Measurements from ENCODE around the gene UPK2. TPM values are rescaled to one million over a fixed set of nuclear protein-coding genes. Genes with fewer than 3 reads are reported as not detected.

UPK2 gene
- total RNA-seq, 1 donor from 2014 or later, result 26.8 TPM

- peak overlapping the region; percentile 83 for H3K4me3 Mint-ChIP-seq
- H3K27me3 Mint-ChIP-seq, result no peaks in the 10 kb centered on the region
- H3K27ac Mint-ChIP-seq, result peak overlapping the region; percentile 98
- no peak for DNase-seq (ENCODE audit: extremely low spot score, unreplicated experiment)
- no peak for TF ChIP-seq CTCF (conservative IDR thresholded peaks at IDR 0.05)
- no peaks in the 10 kb centered on the region for H3K9me3 Mint-ChIP-seq
- no peaks in the 10 kb centered on the region for H3K36me3 Mint-ChIP-seq
- peaks cover 64% of the 10 kb centered on the region for H3K4me1 Mint-ChIP-seq (ENCODE audit: unreplicated experiment)
These were observed 34.8 kb upstream of the UPK2 start for GRCh38 chr11:118921121-118921928.

DNA sequence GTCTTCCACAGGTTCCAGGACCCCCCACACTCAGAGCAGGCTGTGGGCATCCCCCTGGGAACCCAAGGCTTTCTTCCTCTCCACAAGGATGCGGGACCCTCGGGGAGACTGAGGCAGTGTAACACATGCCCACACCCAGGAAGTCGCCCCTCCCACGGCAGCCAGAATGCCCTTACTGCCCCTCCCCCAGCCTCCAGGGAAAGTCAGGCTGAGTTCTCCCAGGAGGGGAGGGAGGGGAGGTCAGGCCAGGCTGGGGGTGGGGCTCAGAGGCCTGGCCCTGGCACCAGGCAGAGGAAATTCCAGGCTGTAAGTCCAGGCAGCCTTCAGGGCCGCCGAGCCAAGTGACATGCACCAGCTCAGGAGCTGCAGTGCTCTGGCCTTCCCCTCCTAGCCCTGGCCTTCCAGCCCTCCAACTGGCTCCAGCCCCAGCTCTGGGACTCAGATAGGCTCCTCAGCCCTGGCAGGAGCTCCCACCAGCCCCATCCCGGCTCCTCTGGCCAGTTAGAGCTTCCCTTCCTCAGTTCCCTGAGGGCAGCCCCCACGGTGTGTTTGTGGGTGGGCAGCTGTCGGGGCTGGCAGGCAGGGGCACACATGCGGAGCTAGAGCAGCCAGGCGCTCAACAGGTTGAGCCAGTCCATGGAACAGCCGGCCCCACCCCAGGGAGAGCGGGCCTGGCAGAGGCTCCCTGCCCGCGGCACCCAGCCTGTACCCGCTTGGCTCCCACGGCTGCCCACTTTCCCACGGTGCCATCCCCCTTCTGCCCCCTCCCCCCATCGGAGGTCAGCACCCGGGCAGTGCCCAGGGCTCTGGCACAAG lies 34.0 kb upstream of the UPK2 start:
- H3K4me1 Mint-ChIP-seq (ENCODE audit: unreplicated experiment), result peaks cover 61% of the 10 kb centered on the region
- DNase-seq (ENCODE audit: extremely low spot score, unreplicated experiment), result peak; percentile 71
- TF ChIP-seq CTCF (conservative IDR thresholded peaks at IDR 0.05), result no peak
- H3K4me3 Mint-ChIP-seq, result no peak overlapping the region
- no peaks in the 10 kb centered on the region for H3K36me3 Mint-ChIP-seq
- no peak overlapping the region for H3K27ac Mint-ChIP-seq
- no peaks in the 10 kb centered on the region for H3K9me3 Mint-ChIP-seq
- H3K27me3 Mint-ChIP-seq, result no peaks in the 10 kb centered on the region

- peaks cover 61% of the 10 kb centered on the region for H3K4me1 Mint-ChIP-seq (ENCODE audit: unreplicated experiment)
- no peaks in the 10 kb centered on the region for H3K36me3 Mint-ChIP-seq
- H3K4me3 Mint-ChIP-seq, result peak overlapping the region; percentile 98
- peak overlapping the region; percentile 94 for H3K27ac Mint-ChIP-seq
- DNase-seq (ENCODE audit: extremely low spot score, unreplicated experiment), result no peak
- H3K27me3 Mint-ChIP-seq, result no peaks in the 10 kb centered on the region
- H3K9me3 Mint-ChIP-seq, result no peaks in the 10 kb centered on the region
- no peak for TF ChIP-seq CTCF (conservative IDR thresholded peaks at IDR 0.05)
These were observed 33.1 kb upstream of the UPK2 start for GRCh38 chr11:118922745-118923627.

GRCh38 chr11:118923721-118924587 lies 32.1 kb upstream of the UPK2 start:
- Mint-ChIP-seq H3K4me3 (peak overlapping the region; percentile 98), H3K9me3 (no peaks in the 10 kb centered on the region), H3K27ac (peak overlapping the region; percentile 94), H3K36me3 (no peaks in the 10 kb centered on the region), H3K27me3 (no peaks in the 10 kb centered on the region), H3K4me1 (ENCODE audit: unreplicated experiment) (peaks cover 63% of the 10 kb centered on the region)
- no peak for TF ChIP-seq CTCF (conservative IDR thresholded peaks at IDR 0.05)
- no peak for DNase-seq (ENCODE audit: extremely low spot score, unreplicated experiment)
